C4-2B (cell line): Measurements from ENCODE around the gene RARRES2.

Experiments used
- ZFX ChIP-seq: fragments of 450-650 bp; IDR thresholded peaks from 2 replicates; pipeline ENCODE4 v1.6.1; 2017
- TF ChIP-seq, protein P1 (sequence below): fragments of 450-650 bp; conservative IDR thresholded peaks from 2 replicates; pipeline ENCODE4 v1.5.1; 2017; ENCODE audit warnings: mild to moderate bottlenecking

DNA sequence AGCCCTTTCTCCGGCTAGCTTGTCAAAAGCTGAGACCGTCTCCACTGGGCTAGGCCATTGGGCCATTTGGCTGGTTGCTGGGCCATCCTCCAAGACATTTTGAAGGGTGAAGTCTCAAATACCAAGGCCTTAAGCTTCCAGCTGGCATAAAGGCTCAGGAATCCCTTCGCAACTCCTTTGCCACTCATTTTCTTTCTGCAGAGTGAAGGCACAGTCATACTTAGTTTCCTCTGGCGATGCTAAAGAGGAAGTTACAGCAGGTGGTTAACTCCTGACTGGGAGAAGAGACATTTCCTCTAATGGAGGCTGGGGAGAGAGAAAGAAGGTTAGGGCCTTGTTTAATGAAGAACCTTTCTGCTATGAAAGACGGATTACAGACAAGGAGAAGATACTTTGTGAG is 22.4 kb upstream of the RARRES2 start:
- TF ChIP-seq, protein P1, sequence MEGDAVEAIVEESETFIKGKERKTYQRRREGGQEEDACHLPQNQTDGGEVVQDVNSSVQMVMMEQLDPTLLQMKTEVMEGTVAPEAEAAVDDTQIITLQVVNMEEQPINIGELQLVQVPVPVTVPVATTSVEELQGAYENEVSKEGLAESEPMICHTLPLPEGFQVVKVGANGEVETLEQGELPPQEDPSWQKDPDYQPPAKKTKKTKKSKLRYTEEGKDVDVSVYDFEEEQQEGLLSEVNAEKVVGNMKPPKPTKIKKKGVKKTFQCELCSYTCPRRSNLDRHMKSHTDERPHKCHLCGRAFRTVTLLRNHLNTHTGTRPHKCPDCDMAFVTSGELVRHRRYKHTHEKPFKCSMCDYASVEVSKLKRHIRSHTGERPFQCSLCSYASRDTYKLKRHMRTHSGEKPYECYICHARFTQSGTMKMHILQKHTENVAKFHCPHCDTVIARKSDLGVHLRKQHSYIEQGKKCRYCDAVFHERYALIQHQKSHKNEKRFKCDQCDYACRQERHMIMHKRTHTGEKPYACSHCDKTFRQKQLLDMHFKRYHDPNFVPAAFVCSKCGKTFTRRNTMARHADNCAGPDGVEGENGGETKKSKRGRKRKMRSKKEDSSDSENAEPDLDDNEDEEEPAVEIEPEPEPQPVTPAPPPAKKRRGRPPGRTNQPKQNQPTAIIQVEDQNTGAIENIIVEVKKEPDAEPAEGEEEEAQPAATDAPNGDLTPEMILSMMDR, result no peak
- TF ChIP-seq ZFX, result no peak
